Fibroblast of mammary gland (primary cell): ENCODE data around the gene PGBD2.

ENCODE experiments used
- DNase-seq: peaks from one replicate; pipeline ENCODE4 v3.0.0-alpha.2; 2010; ENCODE audit warnings: low read depth
- H3K4me3 ChIP-seq: 2 replicates; pipeline ENCODE4 v1.5.1; 2011; ENCODE audit warnings: low read depth, mild to moderate bottlenecking, low read length, moderate library complexity; ENCODE audit not compliant: control insufficient read depth
- CTCF ChIP-seq: conservative IDR thresholded peaks from 2 replicates; pipeline ENCODE4 v1.5.1; 2011; ENCODE audit warnings: low read depth, low read length, inconsistent platforms; ENCODE audit not compliant: control insufficient read depth, insufficient read depth

The PGBD2 gene

DNA sequence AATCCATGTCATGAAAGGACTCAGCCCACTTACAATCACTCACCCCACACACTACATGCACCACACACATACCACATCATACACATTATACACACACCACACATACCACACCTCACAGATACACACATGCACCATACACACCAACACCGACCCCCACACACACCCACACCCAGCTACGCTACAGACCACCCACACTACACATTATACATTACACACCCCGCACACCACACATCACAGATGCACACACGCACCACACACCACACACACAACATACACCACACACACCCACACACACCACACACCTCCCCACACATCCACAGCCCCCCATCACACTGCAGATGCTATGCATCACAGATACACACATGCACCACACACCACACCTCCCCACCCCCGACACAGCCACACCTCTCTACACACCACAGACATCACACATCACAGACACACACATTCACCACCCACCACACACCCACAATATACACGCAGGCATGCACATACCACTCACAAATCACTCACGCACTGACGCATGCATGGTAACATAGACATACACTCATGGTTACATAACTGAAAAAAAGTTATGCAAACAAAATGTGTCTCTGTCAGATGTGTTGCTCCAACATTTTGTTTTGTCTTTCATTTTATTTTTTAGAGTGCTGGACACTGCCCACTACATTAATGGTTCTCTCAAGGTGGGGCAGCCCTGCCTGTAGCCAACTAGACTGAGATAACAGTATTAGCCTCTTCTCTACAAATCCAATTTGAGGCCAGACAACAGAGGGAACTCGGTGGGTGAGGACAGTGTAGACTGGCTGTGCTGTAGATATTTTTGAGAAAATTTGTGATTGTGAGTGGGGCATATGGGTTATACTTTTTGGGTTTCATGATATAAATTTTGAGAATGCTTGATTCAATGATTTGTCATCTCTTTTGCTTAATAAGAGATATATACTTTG is 15.2 kb upstream of the PGBD2 start:
- H3K4me3 ChIP-seq = no peak overlapping the region
- TF ChIP-seq CTCF = no peak
- DNase-seq = no peak

DNA sequence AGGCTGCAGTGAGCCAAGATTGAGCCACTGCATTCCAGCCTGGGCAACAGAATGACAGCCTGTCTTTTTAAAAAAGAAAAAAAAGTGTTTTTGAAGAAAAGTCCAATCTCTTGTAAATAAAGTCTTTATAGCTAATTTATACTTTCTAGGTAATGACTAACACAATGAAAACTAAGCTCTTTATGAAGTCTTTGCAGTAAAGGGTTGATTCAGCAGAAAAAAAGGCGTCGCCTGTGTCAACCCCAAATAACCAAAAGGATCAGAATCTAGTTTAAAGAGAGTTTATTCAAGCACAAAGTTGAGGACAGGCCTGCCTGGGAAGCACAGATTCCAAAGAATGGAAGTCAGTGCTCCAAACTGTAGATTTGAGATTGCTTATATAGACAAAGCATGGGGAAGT is 14.3 kb upstream of the PGBD2 start:
- DNase-seq = no peak
- no peak overlapping the region for H3K4me3 ChIP-seq

GRCh38 chr1:248892590-248892989 is 13.4 kb upstream of the PGBD2 start:
- no peak for TF ChIP-seq CTCF
- DNase-seq = no peak
- H3K4me3 ChIP-seq = no peak overlapping the region

More for the DNA sequence above, 14.3 kb upstream of the PGBD2 start:
- TF ChIP-seq CTCF = no peak

DNA sequence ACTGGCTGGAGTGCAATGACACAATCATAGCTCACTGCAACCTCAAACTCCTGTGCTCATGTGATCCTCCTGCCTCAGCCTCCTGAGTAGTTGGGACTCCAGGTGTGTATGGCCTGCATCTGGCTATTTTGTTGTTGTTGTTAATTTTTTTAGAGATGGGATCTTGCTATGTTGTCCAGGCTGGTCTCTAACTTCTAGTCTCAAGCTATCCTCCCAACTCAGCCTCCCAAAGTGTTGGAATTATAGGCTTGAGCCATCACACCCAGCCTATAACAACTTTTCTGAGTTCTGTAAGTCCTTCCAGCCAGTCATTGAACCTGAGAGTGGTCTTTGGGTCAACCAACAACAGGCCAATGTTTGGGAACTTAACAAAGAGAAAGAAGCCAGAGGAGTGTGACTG is 11.2 kb upstream of the PGBD2 start:
- TF ChIP-seq CTCF = no peak
- DNase-seq = no peak
- H3K4me3 ChIP-seq = no peak overlapping the region

- no peak for DNase-seq
- TF ChIP-seq CTCF = no peak
- no peak overlapping the region for H3K4me3 ChIP-seq
Measured at GRCh38 chr1:248897412-248898337, 8.4 kb upstream of the PGBD2 start.

GRCh38 chr1:248900637-248901036 is 5.4 kb upstream of the PGBD2 start:
- TF ChIP-seq CTCF = no peak
- no peak overlapping the region for H3K4me3 ChIP-seq
- DNase-seq = no peak
